H9 (cell line): ENCODE measurements around the gene ATAD3B. TPM values are rescaled to one million over a fixed set of nuclear protein-coding genes. Genes with fewer than 3 reads are reported as not detected.
A peak's percentile ranks its signal among the peaks of the same experiment; 100 is the strongest.
"Not testable (repeated sequence)": the region's sequence is repeated elsewhere in the genome, so short reads cannot be mapped to it uniquely, and the experiment has no call there.

Experiments
- DNase-seq: peaks from one replicate; pipeline ENCODE4 v3.0.0-alpha.2; 2017
- H2AFZ ChIP-seq: one replicate; pipeline ENCODE4 v1.6.1; 2013; ENCODE audit warnings: mild to moderate bottlenecking, low read length, control low read depth, moderate library complexity
- H2AK5ac ChIP-seq: 2 replicates; pipeline ENCODE4 v1.6.1; 2013; ENCODE audit warnings: low read length, control low read depth, mixed read lengths; ENCODE audit not compliant: insufficient read length
- H2BK120ac ChIP-seq: one replicate; pipeline ENCODE4 v1.6.1; 2013; ENCODE audit warnings: low read depth, mild to moderate bottlenecking, low read length, control low read depth, inconsistent platforms; ENCODE audit not compliant: poor library complexity, severe bottlenecking
- H2BK12ac ChIP-seq: 2 replicates; pipeline ENCODE4 v1.6.1; 2013; ENCODE audit warnings: low read length, control low read depth, mixed read lengths, low read depth; ENCODE audit not compliant: insufficient read length
- H2BK15ac ChIP-seq: 2 replicates; pipeline ENCODE4 v1.6.1; 2013; ENCODE audit warnings: low read depth, low read length, control low read depth
- H2BK20ac ChIP-seq: one replicate; pipeline ENCODE4 v1.6.1; 2013; ENCODE audit warnings: low read depth, mild to moderate bottlenecking, low read length, control low read depth, inconsistent platforms; ENCODE audit not compliant: poor library complexity, severe bottlenecking
- H2BK5ac ChIP-seq: 2 replicates; pipeline ENCODE4 v1.6.1; 2013; ENCODE audit warnings: low read length, control low read depth, mixed read lengths; ENCODE audit not compliant: insufficient read length
- H3K14ac ChIP-seq: 2 replicates; pipeline ENCODE4 v1.6.1; 2013; ENCODE audit warnings: low read length, control low read depth; ENCODE audit not compliant: insufficient read depth
- H3K18ac ChIP-seq: 2 replicates; pipeline ENCODE4 v1.6.1; 2013; ENCODE audit warnings: low read depth, mild to moderate bottlenecking, mixed read lengths, low read length, control low read depth; ENCODE audit not compliant: insufficient read length
- H3K23ac ChIP-seq: 2 replicates; pipeline ENCODE4 v1.6.1; 2013; ENCODE audit warnings: low read length, control low read depth, mixed read lengths, low read depth; ENCODE audit not compliant: insufficient read length
- H3K23me2 ChIP-seq: 2 replicates; pipeline ENCODE4 v1.6.1; 2013; ENCODE audit warnings: low read depth, mild to moderate bottlenecking, mixed read lengths, low read length, control low read depth; ENCODE audit not compliant: insufficient read length, poor library complexity, severe bottlenecking
- H3K27ac ChIP-seq: 2 replicates; pipeline ENCODE4 v1.5.1; 2013; ENCODE audit warnings: low read length, control low read depth, mixed read lengths, low read depth; ENCODE audit not compliant: insufficient read length
- H3K27me3 ChIP-seq: 2 replicates; pipeline ENCODE4 v1.6.1; 2013; ENCODE audit warnings: low read length, control low read depth, inconsistent platforms; ENCODE audit not compliant: insufficient read depth
- H3K4ac ChIP-seq: 2 replicates; pipeline ENCODE4 v1.6.1; 2013; ENCODE audit warnings: low read depth, mild to moderate bottlenecking, control low read depth, inconsistent platforms, low read length, moderate library complexity
- H3K4me1 ChIP-seq: 2 replicates; pipeline ENCODE4 v1.6.1; 2013; ENCODE audit warnings: low read length, control low read depth, inconsistent platforms; ENCODE audit not compliant: insufficient read depth
- H3K4me2 ChIP-seq: 2 replicates; pipeline ENCODE4 v1.6.1; 2013; ENCODE audit warnings: low read length, control low read depth, mixed read lengths; ENCODE audit not compliant: insufficient read length, insufficient read depth
- H3K56ac ChIP-seq: 2 replicates; pipeline ENCODE4 v1.6.1; 2013; ENCODE audit warnings: low read depth, mild to moderate bottlenecking, mixed read lengths, low read length, control low read depth; ENCODE audit not compliant: insufficient read length
- H3K79me1 ChIP-seq: 2 replicates; pipeline ENCODE4 v1.6.1; 2013; ENCODE audit warnings: low read depth, mild to moderate bottlenecking, moderate library complexity, low read length, control low read depth, inconsistent platforms; ENCODE audit not compliant: insufficient read depth, poor library complexity, severe bottlenecking
- H3K79me2 ChIP-seq: 2 replicates; pipeline ENCODE4 v1.6.1; 2013; ENCODE audit warnings: low read length, control low read depth, inconsistent platforms; ENCODE audit not compliant: insufficient read depth
- H3K9ac ChIP-seq: 2 replicates; pipeline ENCODE4 v1.6.1; 2013; ENCODE audit warnings: low read length, control low read depth, mixed read lengths; ENCODE audit not compliant: insufficient read length; ENCODE audit errors: extremely low read depth
- H3K9me3 ChIP-seq: one replicate; pipeline ENCODE4 v1.6.1; 2013; ENCODE audit warnings: low read depth, low read length, inconsistent platforms; ENCODE audit not compliant: control insufficient read depth
- H3T11ph ChIP-seq: one replicate; pipeline ENCODE4 v1.6.1; 2013; ENCODE audit warnings: mild to moderate bottlenecking, low read length, control low read depth, inconsistent platforms
- H4K20me1 ChIP-seq: one replicate; pipeline ENCODE4 v1.6.1; 2013; ENCODE audit not compliant: control insufficient read depth, insufficient read length, insufficient read depth
- H4K5ac ChIP-seq: 2 replicates; pipeline ENCODE4 v1.6.1; 2013; ENCODE audit warnings: low read depth, mild to moderate bottlenecking, mixed read lengths, low read length, control low read depth; ENCODE audit not compliant: insufficient read length
- H4K8ac ChIP-seq: replicated peaks from 2 replicates; pipeline ENCODE4 v1.6.1; 2013; ENCODE audit warnings: low read length, control low read depth, mixed read lengths, low read depth; ENCODE audit not compliant: insufficient read length
- H4K91ac ChIP-seq: 2 replicates; pipeline ENCODE4 v1.6.1; 2013; ENCODE audit warnings: low read depth, mild to moderate bottlenecking, moderate library complexity, mixed read lengths, low read length, control low read depth; ENCODE audit not compliant: insufficient read length
- H3K27ac Mint-ChIP-seq, 3 experiments: 2 replicates in 2 of 3; 3 replicates in 1 of 3; pipeline ENCODE4 v1.8.0; 2020 to 2021; ENCODE audit warnings: mixed read lengths in 3 of 3, mild to moderate bottlenecking in 1 of 3, moderate library complexity in 1 of 3
- H3K27me3 Mint-ChIP-seq: 2 replicates; pipeline ENCODE4 v1.8.0; 2021; ENCODE audit warnings: low read depth, mild to moderate bottlenecking, moderate library complexity, mixed read lengths
- H3K36me3 Mint-ChIP-seq, 3 experiments: 2 replicates in 2 of 3; 3 replicates in 1 of 3; pipeline ENCODE4 v1.8.0; 2020 to 2021; ENCODE audit warnings: low read depth in 3 of 3, mixed read lengths in 3 of 3; ENCODE audit not compliant: insufficient read depth in 1 of 3
- H3K4me1 Mint-ChIP-seq, 2 experiments: 2 replicates each; pipeline ENCODE4 v1.8.0; 2020; ENCODE audit warnings: mixed read lengths in 2 of 2
- H3K4me3 Mint-ChIP-seq, 2 experiments: 2 replicates in 1 of 2; 3 replicates in 1 of 2; pipeline ENCODE4 v1.8.0; 2020 to 2021; ENCODE audit warnings: mild to moderate bottlenecking in 2 of 2, mixed read lengths in 2 of 2, moderate library complexity in 1 of 2
- H3K9me3 Mint-ChIP-seq, 2 experiments: 2 replicates in 1 of 2; 3 replicates in 1 of 2; pipeline ENCODE4 v1.8.0; 2020; ENCODE audit warnings: mild to moderate bottlenecking in 2 of 2, mixed read lengths in 2 of 2, moderate library complexity in 1 of 2
- WGBS: extraction: QIAGEN DNeasy Blood & Tissue Kit; methylation state at CpG from one replicate; pipeline ENCODE4 v1.1.7; 2013; ENCODE audit warnings: missing lambda C conversion rate, low lambda C conversion rate, mixed read lengths; ENCODE audit not compliant: insufficient read length; ENCODE audit errors: extremely low coverage; 5-methylcytosine and 5-hydroxymethylcytosine counted together
- total RNA-seq: library from RNA; stranded (reverse); gene quantifications from 2 replicates; pipeline ENCODE4 v1.2.1, GENCODE V29; 2021
- TF ChIP-seq, protein P1 (sequence below): fragments of 200-600 bp; sonication (generic); conservative IDR thresholded peaks from 3 replicates; pipeline ENCODE4 v1.8.0; 2021; ENCODE audit warnings: antibody characterized with exemption, mild to moderate bottlenecking

ATAD3B gene
- total RNA-seq, 1 experiment from 2014 or later: 78.6 TPM

DNA sequence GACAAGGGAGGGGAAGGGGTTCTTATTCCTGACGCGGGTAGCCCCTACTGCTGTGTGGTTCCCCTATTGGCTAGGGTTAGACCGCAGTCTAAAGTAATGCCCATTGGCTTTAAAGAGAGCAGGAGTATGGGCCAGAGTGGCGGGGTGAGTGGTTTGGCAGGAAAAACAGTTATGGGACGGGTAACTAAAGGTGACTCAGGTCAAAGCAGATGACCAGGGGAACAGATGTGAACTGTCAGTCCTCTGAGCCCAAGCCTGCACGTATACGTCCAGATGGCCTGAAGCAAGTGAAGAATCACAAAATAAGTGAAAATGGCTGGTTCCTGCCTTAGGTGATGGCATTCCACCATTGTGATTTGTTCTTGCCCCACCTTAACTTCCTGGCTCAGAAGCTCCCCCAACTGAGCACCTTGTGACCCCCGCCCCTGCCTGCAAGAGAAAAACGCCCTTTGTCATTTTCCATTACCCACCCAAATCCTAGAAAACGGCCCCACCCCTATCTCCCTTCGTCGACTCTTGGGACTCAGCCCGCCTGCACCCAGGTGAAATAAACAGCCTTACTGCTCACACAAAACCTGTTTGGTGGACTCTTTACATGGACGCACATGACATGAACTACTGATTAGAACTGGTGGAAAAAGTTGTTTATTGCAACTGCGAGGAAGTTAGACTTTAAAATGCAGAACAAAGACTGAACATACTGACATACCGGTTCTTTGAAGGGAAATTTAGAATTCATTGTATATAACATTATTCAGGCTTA lies 758 bp upstream of the ATAD3B start:
- Histone ChIP-seq H3K23ac (no peak overlapping the region), H3K27ac (peak overlapping the region; percentile 23), H3K56ac (no peak overlapping the region), H2BK20ac (no peak overlapping the region), H4K8ac (no peak overlapping the region), H3K4me2 (peak overlapping the region; percentile 46), H3K23me2 (peaks cover 9% of the 10 kb centered on the region), H4K20me1 (no peaks in the 10 kb centered on the region), H2BK120ac (no peak overlapping the region), H3K79me1 (no peaks in the 10 kb centered on the region), H3K27me3 (no peaks in the 10 kb centered on the region), H3K4ac (no peak overlapping the region), H3K9me3 (no peaks in the 10 kb centered on the region), H3K14ac (no peak overlapping the region), H3K9ac (peak overlapping the region; percentile 73), H3K79me2 (peaks cover 8% of the 10 kb centered on the region; the same call in 1 of the 2 replicates), H2BK5ac (no peak overlapping the region), H2BK12ac (no peak overlapping the region), H2AFZ (no peak overlapping the region), H3K4me1 (no peaks in the 10 kb centered on the region), H2AK5ac (no peak overlapping the region), H2BK15ac (no peak overlapping the region), H4K5ac (no peak overlapping the region), H4K91ac (no peak overlapping the region), H3T11ph (no peak overlapping the region), H3K18ac (no peak overlapping the region)
- Mint-ChIP-seq H3K27ac (peak overlapping the region; percentile 76 to 96 (median 93)), H3K4me1 (peaks cover 13 to 14% of the 10 kb centered on the region in 2 experiments), H3K36me3 (peaks cover 0 to 10% (median 1%) of the 10 kb centered on the region in 3 experiments; a peak in 5 of 7 replicates), H3K4me3 (peak overlapping the region; percentile 82 to 95), H3K9me3 (no peaks in the 10 kb centered on the region), H3K27me3 (no peaks in the 10 kb centered on the region)
- no CpG with 5 or more reads among the region's 16 CpGs for WGBS
- TF ChIP-seq, protein P1, sequence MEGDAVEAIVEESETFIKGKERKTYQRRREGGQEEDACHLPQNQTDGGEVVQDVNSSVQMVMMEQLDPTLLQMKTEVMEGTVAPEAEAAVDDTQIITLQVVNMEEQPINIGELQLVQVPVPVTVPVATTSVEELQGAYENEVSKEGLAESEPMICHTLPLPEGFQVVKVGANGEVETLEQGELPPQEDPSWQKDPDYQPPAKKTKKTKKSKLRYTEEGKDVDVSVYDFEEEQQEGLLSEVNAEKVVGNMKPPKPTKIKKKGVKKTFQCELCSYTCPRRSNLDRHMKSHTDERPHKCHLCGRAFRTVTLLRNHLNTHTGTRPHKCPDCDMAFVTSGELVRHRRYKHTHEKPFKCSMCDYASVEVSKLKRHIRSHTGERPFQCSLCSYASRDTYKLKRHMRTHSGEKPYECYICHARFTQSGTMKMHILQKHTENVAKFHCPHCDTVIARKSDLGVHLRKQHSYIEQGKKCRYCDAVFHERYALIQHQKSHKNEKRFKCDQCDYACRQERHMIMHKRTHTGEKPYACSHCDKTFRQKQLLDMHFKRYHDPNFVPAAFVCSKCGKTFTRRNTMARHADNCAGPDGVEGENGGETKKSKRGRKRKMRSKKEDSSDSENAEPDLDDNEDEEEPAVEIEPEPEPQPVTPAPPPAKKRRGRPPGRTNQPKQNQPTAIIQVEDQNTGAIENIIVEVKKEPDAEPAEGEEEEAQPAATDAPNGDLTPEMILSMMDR: no peak
- DNase-seq: no peak

- H4K91ac ChIP-seq, H3K9me3 Mint-ChIP-seq, H3K18ac ChIP-seq, H2BK12ac ChIP-seq, H3K4me1 ChIP-seq, H2BK5ac ChIP-seq, H3K27ac ChIP-seq, H3K27me3 ChIP-seq, H3K14ac ChIP-seq, H2BK20ac ChIP-seq, H2BK120ac ChIP-seq, H2AFZ ChIP-seq, H3T11ph ChIP-seq, H3K4ac ChIP-seq, H3K79me1 ChIP-seq, H4K20me1 ChIP-seq, H2BK15ac ChIP-seq, DNase-seq, H3K27me3 Mint-ChIP-seq, H3K79me2 ChIP-seq, H4K5ac ChIP-seq, H3K23me2 ChIP-seq, H3K56ac ChIP-seq, H4K8ac ChIP-seq, H3K23ac ChIP-seq, H3K9me3 ChIP-seq, H2AK5ac ChIP-seq: not testable (repeated sequence)
- Histone ChIP-seq H3K9ac (peak overlapping the region; percentile 65), H3K4me2 (peak overlapping the region; percentile 92)
- no CpG with 5 or more reads among the region's 65 CpGs for WGBS
- peaks cover 3 to 16% (median 8%) of the 10 kb centered on the region in 3 experiments for H3K36me3 Mint-ChIP-seq
- peak overlapping the region; percentile 79 to 83 for H3K4me3 Mint-ChIP-seq
- peak overlapping the region in 1 of 3 experiments; percentile 64; a peak in 1 of 7 replicates for H3K27ac Mint-ChIP-seq
- H3K4me1 Mint-ChIP-seq: peaks cover 13 to 14% of the 10 kb centered on the region in 2 experiments
Measured at GRCh38 chr1:1472053-1472876, 700 bp downstream of the ATAD3B start.
